GM18951 (cell line): ENCODE results near the gene TMEM236.

ENCODE experiments used
- POLR2A ChIP-seq: IDR thresholded peaks from 4 replicates; pipeline ENCODE4 v1.6.1; 2011; ENCODE audit warnings: mild to moderate bottlenecking; ENCODE audit not compliant: insufficient read length, insufficient read depth; ENCODE audit errors: extremely low read depth
- in situ Hi-C: fragments of 300-500 bp; cut with MboI; formaldehyde crosslinking; loops from one replicate; pipeline ENCODE4 v1.12.0; 2022; ENCODE audit warnings: low sequenced_read_pairs, mixed read lengths, inconsistent platforms; ENCODE audit not compliant: unreplicated experiment

Gene TMEM236

DNA sequence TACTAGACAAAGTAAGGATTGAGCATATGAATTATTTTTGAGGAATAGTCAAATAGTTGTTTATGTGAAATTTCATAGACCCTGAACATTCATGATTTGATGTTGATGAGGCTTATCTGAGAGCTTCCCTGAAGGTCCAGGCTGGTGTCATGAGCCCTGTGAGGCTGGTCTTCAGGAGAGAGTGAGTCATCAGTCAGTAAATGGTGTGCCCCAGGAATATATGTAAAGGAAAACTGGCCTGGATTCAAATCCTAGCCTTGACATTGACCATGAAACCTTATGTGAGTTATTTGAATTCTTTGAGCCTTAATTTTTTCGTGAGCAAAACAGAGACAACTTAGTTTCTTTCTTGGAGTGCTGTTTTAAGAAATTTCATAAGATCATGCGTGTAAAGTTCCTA is 6.2 kb downstream of the TMEM236 start:
- in situ Hi-C loops = no loop called here
- no peak for TF ChIP-seq POLR2A

DNA sequence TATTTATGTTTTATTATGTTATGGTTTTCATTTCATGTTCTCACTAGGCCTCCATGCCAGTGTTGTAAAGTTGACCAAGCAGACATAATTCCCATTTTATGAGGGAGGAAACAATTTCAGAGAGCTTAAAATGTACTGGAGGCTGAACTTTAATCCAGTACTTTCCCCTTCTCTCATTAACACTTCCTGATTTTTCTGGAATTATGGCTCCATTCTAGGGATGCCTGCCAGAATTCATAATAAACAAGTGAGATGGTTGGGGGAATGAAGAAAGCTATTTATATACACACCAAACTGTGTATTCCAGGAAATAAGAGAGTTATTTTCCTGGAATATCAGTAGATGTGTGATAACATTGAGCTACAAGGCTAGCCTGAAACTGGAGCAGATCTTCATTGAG is 6.9 kb downstream of the TMEM236 start:
- in situ Hi-C loops = no loop called here
- no peak for TF ChIP-seq POLR2A

DNA sequence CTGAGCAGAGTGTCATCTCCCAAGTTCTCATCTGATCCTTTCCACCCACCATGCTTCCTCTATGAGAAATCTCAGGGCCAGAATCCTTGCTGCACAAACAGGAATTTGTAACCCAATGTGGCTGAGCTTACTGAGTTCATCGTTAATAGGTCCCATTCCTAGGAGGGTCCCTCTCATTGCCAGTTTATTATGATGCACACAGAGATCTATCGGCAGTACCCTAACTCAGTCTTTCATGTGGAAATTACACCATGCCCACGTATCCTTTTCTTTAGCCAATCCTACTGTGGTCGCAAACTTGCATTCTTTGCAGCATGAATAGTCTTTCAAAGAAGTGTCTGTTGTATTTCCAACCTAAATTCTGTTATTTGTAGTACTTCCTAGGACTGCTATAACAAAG is 12.1 kb downstream of the TMEM236 start:
- in situ Hi-C loops = no loop called here
- no peak for TF ChIP-seq POLR2A

DNA sequence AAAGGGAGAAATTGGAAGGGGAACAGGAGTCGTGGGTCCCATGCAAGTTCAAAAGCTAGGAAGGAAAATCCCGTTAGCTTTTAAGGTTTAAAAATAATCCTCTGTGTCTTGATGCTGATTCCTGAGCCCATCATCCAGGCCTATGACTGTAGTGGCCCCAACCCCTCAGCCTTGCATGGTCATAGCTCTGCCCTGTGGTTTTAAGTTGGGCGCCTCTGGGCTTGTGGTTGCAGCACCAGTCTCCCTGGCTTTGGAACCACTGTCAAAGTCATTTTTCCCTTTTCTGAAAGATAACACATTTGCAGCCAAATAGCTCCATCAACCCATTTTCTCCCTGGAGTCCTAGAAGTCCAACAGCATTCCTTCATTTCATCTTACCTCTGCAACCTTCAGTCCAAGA is 13.6 kb downstream of the TMEM236 start:
- TF ChIP-seq POLR2A = no peak

DNA sequence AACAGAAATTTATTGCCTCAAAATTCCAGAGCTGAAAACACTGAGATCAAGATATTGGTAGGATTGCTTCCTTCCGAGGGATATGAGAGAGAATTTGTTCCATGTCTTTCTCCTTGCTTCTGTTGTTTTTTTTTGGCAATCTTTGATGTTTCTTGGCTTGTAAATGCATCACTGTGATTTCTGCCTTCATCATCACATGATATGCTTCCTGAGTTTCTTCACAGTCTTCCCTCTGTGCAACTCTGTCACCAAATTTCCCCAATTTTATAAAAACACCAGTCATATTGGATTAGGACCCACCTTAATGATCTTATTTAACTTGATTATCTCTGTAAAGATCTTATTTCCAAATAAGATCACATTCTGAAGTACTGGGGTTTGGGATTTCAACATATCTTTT is 14.7 kb downstream of the TMEM236 start:
- in situ Hi-C loops = no loop called here
- no peak for TF ChIP-seq POLR2A

More for the DNA sequence above, 13.6 kb downstream of the TMEM236 start:
- in situ Hi-C loops = no loop called here

DNA sequence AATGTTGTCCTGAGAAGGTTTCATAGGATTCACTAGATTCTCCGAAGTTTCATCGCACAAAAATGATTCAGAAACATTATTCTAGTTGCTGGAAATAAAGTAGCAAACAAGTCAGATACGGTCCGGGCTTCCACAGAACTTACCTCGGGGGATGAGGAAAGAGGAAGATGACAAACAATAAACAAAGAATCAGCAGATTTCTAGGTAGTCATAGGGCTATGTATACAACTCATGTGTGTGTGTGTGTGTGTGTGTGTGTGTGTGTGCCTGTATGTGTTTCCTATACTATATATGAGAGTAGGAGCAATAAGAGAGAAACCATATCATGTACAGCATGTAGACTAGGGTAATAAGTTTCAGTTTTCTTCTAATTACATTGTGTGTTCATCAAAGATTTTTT is 16.5 kb downstream of the TMEM236 start:
- no peak for TF ChIP-seq POLR2A
- in situ Hi-C loops = no loop called here

DNA sequence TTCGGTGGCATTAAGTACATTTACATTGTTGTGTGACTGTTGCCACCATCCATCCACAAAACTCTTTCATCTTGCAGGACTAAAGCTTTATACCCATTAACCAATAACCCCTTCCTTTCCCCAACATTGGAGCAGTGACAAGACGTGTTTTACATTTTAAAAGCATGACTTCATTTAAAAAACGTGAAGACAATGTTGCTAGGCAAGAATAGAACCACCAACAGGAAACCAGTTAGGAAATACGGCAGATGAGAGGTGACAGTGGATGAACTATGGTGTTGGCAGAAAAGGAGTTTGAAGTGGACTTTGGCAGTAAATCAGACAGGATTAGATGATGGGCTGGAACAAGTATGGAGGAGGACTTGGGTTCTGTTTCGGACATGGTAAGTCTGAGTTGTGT is 17.0 kb downstream of the TMEM236 start:
- TF ChIP-seq POLR2A = no peak
- in situ Hi-C loops = no loop called here

DNA sequence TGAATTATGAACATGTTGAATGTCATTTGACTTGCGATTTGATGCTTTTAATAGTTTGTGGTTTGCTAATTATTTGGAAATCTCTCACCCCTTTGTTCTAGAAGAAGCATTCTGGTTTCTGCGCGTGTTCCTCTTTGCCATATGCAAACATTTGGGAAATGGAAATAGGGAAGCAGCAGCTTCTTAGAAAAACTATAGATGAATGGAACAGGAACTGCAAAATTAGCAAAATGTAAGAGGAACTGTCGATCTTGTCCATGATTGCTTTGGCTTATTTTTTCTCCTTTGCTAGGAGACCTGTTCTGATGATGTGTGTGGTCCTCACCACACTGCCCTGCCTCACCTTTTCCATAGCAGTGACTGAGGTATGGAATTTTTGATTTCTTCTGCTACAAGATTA is 19.0 kb downstream of the TMEM236 start:
- in situ Hi-C loops = no loop called here
- TF ChIP-seq POLR2A = no peak

DNA sequence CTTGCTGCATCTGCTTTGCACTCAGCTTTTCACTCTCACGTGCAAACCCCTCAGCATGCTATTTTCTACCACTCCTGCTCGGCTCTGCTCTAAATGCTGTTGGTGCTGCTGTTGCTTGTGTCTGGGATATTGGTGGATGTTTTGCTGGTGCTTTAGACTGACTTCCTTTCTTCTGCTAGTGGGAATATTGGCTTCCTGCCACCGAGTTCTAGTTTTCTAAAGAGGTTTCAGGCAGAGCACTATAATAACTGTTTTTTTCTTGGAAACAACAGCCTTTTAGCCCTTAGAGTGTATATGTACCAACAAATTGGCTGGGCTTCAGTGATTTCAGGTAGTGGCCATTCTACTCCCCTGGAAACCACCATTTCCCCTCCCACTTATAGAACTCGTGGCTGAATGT is 27.8 kb downstream of the TMEM236 start:
- TF ChIP-seq POLR2A = no peak
- in situ Hi-C loops = no loop called here

DNA sequence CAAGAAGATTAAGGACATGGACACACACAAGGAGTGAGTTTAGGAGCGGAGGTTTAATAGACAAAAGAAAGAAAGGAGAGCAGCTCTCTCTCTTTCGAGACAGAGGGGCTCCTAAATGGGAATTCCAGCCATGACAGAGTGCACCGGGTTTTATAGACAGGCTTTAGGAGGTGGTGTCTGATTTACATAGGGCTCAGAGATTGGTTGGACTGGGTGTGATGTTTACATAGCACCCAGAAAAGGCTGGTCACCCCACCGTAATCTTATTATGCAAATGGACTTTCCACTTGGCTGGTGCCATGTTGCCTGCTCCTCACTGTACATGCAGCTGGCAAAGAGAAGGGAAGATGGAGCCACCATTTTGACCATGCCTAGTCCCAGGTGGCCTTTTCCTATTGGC is 28.7 kb downstream of the TMEM236 start:
- in situ Hi-C loops = no loop called here
- TF ChIP-seq POLR2A = no peak

DNA sequence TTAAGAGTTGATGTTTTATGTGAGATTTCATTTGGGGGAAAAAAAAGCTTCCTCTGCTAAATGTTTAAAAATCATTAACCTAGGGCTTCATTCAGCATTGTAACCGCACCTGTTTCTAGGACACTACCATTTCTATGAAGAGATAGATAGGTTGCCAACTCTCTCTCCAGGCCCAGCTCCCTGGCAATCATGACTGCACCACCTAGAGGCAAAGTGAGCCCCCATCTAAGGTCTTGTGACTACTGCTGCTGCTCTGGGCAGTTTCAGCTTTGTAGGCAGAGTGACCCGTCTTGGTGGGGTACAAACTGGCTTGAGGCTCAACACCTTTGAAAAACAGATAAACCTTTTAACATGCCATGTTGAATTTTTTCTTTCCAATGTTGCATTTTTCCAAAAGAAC is 29.9 kb downstream of the TMEM236 start:
- in situ Hi-C loops = no loop called here
- TF ChIP-seq POLR2A = no peak

DNA sequence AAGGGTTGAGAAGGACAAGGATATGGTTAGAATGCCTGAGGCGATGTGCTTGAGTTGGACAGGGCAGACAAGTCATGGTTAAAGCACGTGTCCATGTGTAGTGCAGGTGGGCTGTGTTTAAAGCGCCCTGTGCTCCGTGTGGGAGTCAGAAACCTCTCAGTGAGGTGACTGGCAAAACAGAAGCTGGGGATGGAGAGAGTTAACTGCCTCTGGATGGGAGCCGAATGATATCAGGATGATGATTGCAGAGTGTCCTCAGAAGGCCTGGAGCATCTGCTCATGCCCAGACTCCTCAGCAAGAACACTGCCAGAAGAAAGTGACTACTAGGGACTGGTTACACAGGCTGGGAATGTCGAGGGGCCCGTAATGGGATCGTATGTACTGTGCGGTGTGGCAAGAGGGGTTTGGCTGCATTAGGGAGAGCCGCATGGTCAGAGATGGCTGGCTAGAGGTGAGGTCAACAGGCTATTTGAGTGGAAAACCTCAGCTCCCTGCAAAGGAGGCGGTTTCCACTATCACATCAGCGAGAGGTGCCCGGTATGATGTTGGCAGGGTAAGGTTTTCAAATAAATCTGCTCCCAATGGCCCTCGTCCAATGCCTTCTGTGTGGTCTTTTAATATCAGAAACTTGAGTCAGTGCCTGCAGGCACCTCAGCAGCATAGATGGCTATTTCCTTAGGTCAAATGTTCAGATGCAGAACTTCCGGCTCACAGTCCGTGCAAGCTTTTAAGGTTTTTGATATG is 31.1 kb downstream of the TMEM236 start:
- no peak for TF ChIP-seq POLR2A
- in situ Hi-C loops = no loop called here

DNA sequence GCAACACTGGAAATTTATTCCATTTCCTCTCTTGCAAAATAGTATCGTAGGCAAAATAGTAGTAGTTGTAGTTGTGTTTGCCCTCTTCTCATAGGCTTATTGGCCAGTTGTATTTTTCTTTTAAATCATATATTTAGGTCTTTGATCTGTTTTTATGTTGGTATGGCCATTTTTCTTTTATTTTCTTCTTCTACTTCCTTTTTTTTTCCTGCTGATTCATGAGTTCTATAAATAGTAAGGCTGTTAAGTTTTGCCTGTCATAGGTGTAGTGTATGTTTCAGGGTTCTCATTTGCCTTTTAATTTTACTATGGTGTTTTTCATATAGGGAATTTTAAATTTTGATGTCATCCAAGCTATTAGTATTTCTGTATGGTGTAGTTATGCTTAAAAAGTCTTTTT is 31.8 kb downstream of the TMEM236 start:
- TF ChIP-seq POLR2A = no peak
- in situ Hi-C loops = no loop called here

DNA sequence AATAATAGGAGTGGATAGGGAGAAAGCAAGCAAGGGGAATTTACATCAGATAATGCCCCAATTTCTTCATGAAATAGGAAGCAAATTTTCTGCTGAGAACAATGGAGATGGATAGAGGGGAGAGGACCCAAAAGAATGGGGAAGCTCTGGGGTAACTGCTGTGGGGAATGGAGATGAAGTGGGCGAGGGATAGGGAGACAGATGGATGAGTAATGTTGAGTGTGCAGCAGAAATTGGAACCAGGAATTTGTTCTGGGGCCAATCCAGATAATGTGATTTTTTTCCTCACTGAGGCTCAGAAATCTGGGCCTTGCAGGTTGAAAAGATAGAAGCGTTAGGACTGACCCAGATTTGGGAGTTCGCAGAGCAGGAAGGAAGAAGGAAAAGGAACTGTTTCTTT is 32.7 kb downstream of the TMEM236 start:
- in situ Hi-C loops = no loop called here
- TF ChIP-seq POLR2A = no peak
